ENCODE data around the gene GULP1. TPM values are rescaled to one million over a fixed set of nuclear protein-coding genes. Genes with fewer than 3 reads are reported as not detected.

GULP1 gene
- total RNA-seq, 1 experiment from 2014 or later, result 140 TPM

DNA sequence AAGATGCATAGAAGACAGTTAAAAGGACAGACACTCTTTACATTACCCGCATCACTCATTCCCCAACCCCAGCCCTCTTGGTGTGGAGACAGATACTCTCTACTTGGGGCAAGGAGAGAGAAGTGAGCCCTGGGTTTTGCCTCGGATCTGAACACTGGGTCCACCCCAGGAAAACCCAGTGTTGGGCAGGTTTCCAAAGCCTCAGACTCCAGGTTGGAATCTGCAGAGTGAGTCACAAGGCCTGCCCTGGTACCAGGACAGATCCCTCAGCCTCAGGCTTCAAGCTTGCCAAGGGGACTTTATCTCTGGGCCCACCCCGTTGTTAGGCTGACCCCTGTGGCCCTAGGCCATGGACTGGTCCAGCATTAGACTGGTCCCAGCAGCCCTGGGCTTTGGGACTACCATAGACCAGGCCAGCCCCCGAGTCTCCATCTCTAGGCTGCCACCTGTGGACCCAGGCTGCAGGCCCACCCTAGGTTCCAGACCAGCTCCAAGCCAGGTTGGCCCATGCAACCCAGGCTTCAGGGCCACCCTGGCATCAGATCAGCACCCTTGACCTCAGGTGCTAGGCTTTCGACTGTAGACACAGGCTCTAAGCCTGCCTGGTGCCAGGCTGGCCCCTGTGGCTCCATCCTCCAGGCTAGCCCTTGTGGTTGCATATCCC, 112.8 kb downstream of the GULP1 start:
- H3K27ac ChIP-seq (ENCODE audit: insufficient read length, low read depth, low read length), result no peak overlapping the region

More for the DNA sequence above, 112.8 kb downstream of the GULP1 start:
- H3K27me3 Mint-ChIP-seq (ENCODE audit: low read depth), result no peaks in the 10 kb centered on the region
- no peak overlapping the region for H3K4me2 ChIP-seq (ENCODE audit: insufficient read depth, insufficient read length, low read length)
- peaks cover 14 to 16% of the 10 kb centered on the region in 2 experiments for H3K9me3 Mint-ChIP-seq
- DNase-seq, result no peak
- H4K91ac ChIP-seq (ENCODE audit: insufficient read length, low read depth, low read length), result no peak overlapping the region
- H4K20me1 ChIP-seq (ENCODE audit: control insufficient read depth, insufficient read depth, insufficient read length), result no peaks in the 10 kb centered on the region
- H4K8ac ChIP-seq (replicated peaks; ENCODE audit: insufficient read length, low read depth, low read length), result no peak overlapping the region
- no peak overlapping the region for H3K4me3 Mint-ChIP-seq
- H3K27me3 ChIP-seq (ENCODE audit: insufficient read depth, low read length), result no peaks in the 10 kb centered on the region
- H3K18ac ChIP-seq (ENCODE audit: insufficient read length, low read depth, low read length), result no peak overlapping the region
- H3K4me1 Mint-ChIP-seq, result peaks cover 6 to 11% of the 10 kb centered on the region in 2 experiments; a peak in 3 of 4 replicates
- peaks cover 25 to 51% (median 31%) of the 10 kb centered on the region in 3 experiments for H3K36me3 Mint-ChIP-seq (ENCODE audit: insufficient read depth in 1 of 3, low read depth in 3 of 3)
- H3K14ac ChIP-seq (ENCODE audit: insufficient read depth, low read length), result no peak overlapping the region; the same call in 1 of the 2 replicates
- H3K4me1 ChIP-seq (ENCODE audit: insufficient read depth, low read length), result no peaks in the 10 kb centered on the region
- no peak overlapping the region for H3K23ac ChIP-seq (ENCODE audit: insufficient read length, low read depth, low read length)
- no peak overlapping the region for H2AK5ac ChIP-seq (ENCODE audit: insufficient read length, low read length)
- H3K79me1 ChIP-seq (ENCODE audit: insufficient read depth, low read depth, low read length, poor library complexity, severe bottlenecking), result no peaks in the 10 kb centered on the region
- H3T11ph ChIP-seq (ENCODE audit: low read length), result no peak overlapping the region
- H3K27ac Mint-ChIP-seq, result no peak overlapping the region
- no peak overlapping the region for H2BK120ac ChIP-seq (ENCODE audit: low read depth, low read length, poor library complexity, severe bottlenecking)
- H3K56ac ChIP-seq (ENCODE audit: insufficient read length, low read depth, low read length), result no peak overlapping the region
- no peak overlapping the region for H4K5ac ChIP-seq (ENCODE audit: insufficient read length, low read depth, low read length)
- no peak overlapping the region for H2BK12ac ChIP-seq (ENCODE audit: insufficient read length, low read depth, low read length)
- TF ChIP-seq, protein P1, sequence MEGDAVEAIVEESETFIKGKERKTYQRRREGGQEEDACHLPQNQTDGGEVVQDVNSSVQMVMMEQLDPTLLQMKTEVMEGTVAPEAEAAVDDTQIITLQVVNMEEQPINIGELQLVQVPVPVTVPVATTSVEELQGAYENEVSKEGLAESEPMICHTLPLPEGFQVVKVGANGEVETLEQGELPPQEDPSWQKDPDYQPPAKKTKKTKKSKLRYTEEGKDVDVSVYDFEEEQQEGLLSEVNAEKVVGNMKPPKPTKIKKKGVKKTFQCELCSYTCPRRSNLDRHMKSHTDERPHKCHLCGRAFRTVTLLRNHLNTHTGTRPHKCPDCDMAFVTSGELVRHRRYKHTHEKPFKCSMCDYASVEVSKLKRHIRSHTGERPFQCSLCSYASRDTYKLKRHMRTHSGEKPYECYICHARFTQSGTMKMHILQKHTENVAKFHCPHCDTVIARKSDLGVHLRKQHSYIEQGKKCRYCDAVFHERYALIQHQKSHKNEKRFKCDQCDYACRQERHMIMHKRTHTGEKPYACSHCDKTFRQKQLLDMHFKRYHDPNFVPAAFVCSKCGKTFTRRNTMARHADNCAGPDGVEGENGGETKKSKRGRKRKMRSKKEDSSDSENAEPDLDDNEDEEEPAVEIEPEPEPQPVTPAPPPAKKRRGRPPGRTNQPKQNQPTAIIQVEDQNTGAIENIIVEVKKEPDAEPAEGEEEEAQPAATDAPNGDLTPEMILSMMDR (conservative IDR thresholded peaks at IDR 0.05), result no peak
- no peak overlapping the region for H3K9ac ChIP-seq (ENCODE audit: extremely low read depth, insufficient read length, low read length)
- no peak overlapping the region for H2AFZ ChIP-seq (ENCODE audit: low read length)
- H3K79me2 ChIP-seq (ENCODE audit: insufficient read depth, low read length), result peaks cover 7% of the 10 kb centered on the region; the same call in 1 of the 2 replicates
- no CpG with 5 or more reads among the region's 5 CpGs for WGBS (ENCODE audit: extremely low coverage, insufficient read length, low lambda C conversion rate)
- H3K9me3 ChIP-seq (ENCODE audit: control insufficient read depth, low read depth, low read length), result no peaks in the 10 kb centered on the region
- no peak overlapping the region for H2BK15ac ChIP-seq (ENCODE audit: low read depth, low read length)
- no peak overlapping the region for H2BK20ac ChIP-seq (ENCODE audit: low read depth, low read length, poor library complexity, severe bottlenecking)
- no peak overlapping the region for H3K4ac ChIP-seq (ENCODE audit: low read depth, low read length)
- H2BK5ac ChIP-seq (ENCODE audit: insufficient read length, low read length), result no peak overlapping the region
- no peaks in the 10 kb centered on the region for H3K23me2 ChIP-seq (ENCODE audit: insufficient read length, low read depth, low read length, poor library complexity, severe bottlenecking)
